Superior temporal gyrus (tissue), 1 donor: ENCODE data around the gene SP3.
A peak's percentile ranks its signal among the peaks of the same experiment; 100 is the strongest.

ENCODE experiments used
- DNase-seq: peaks from one replicate; pipeline ENCODE4 v3.0.0-alpha.2; 2016; ENCODE audit errors: extremely low spot score

SP3 gene

GRCh38 chr2:173965372-173966025 is at the start of gene SP3:
Gene SP3 (minus strand): TSS chr2:173965373. CDS start chr2:173965171, 202 bp downstream.
- DNase-seq = peak; percentile 97

GRCh38 chr2:174014699-174015070 is 49.5 kb upstream of the SP3 start:
- DNase-seq = no peak

- no peak for DNase-seq
Measured at GRCh38 chr2:174014011-174014698, 49.0 kb upstream of the SP3 start.

GRCh38 chr2:174013315-174013751 is 48.2 kb upstream of the SP3 start:
- no peak for DNase-seq

- DNase-seq = no peak
Measured at GRCh38 chr2:174012347-174013314, 47.5 kb upstream of the SP3 start.

- no peak for DNase-seq
Measured at GRCh38 chr2:174011796-174012195, 46.6 kb upstream of the SP3 start.

- DNase-seq = no peak
Measured at GRCh38 chr2:174011173-174011572, 46.0 kb upstream of the SP3 start.

- DNase-seq = no peak
Measured at GRCh38 chr2:174009488-174010223, 44.5 kb upstream of the SP3 start.

- no peak for DNase-seq
Measured at GRCh38 chr2:174008720-174009119, 43.5 kb upstream of the SP3 start.

- DNase-seq = no peak
Measured at GRCh38 chr2:174007010-174007409, 41.8 kb upstream of the SP3 start.

GRCh38 chr2:174005801-174006419 is 40.7 kb upstream of the SP3 start:
- no peak for DNase-seq

- no peak for DNase-seq
Measured at GRCh38 chr2:174004905-174005605, 39.9 kb upstream of the SP3 start.

GRCh38 chr2:174003720-174004695 is 38.8 kb upstream of the SP3 start:
- DNase-seq = no peak

GRCh38 chr2:174002679-174003078 is 37.5 kb upstream of the SP3 start:
- DNase-seq = no peak

GRCh38 chr2:174001107-174001506 is 35.9 kb upstream of the SP3 start:
- no peak for DNase-seq

GRCh38 chr2:173999724-174000123 is 34.6 kb upstream of the SP3 start:
- DNase-seq = no peak

GRCh38 chr2:173999272-173999671 is 34.1 kb upstream of the SP3 start:
- DNase-seq = no peak

GRCh38 chr2:173998386-173998785 is 33.2 kb upstream of the SP3 start:
- no peak for DNase-seq

- no peak for DNase-seq
Measured at GRCh38 chr2:173997753-173998152, 32.6 kb upstream of the SP3 start.
